NCI-H82 treated with DMSO at 0.1 percent for 48 hours (cell line): Measurements from ENCODE around the gene RBX1.
"Not testable (repeated sequence)": the region's sequence is repeated elsewhere in the genome, so short reads cannot be mapped to it uniquely, and the experiment has no call there.

ENCODE experiments used
- DNase-seq: peaks from one replicate; lab custom pipeline; 2025; ENCODE audit not compliant: unreplicated experiment; lab: John Stamatoyannopoulos, UW

RBX1 gene

DNA sequence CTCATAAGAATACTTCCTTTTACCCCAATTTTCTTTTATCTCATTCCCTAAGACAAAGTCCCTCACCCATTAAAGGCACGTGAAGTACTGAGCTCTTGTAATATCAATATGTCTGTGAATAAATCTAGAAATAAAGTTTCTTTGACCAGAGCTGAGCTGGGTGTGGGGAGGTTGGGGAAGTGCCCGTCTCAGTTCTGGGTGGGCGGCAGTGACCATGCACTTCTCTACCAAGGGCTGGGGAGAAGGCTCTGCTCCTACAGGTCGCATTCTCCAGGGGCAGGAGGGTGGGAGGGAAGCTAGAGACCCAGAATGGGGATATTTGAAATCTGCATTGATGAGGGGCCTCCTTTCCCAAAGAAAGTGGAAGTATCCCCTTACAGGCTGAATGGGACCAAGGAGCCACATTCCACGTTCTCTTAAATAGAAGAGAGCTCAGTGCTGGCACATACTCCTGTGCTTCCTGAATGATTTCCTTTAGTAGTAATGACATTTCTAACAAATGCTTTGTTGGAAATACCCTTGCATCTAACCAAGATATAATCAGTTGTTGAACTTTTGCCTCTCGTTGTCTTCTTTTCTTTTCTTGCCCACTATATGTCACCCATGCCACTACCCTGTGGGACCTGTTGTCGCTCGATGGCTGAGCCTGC is 16.1 kb downstream of the RBX1 start:
- no peak for DNase-seq

DNA sequence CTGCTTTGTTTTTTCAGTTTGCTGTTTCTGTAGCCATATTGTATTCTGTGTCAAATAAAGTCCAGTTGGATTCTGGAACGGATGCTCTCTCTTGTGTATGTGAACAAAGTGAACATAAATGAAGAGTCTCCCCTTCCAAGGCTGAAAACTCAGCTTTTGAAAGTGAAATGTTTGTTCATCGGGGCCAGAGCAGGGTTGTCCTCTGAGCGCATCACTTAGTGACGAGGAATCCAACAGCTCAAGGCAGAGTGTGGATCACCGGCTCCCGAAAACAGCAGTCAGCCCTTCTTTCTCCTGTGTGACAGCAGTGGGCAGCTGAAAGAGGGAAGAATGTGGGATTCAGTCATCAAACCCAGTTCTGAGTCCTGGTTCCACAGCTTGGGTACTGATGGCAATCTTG is 21.4 kb downstream of the RBX1 start:
- no peak for DNase-seq

DNA sequence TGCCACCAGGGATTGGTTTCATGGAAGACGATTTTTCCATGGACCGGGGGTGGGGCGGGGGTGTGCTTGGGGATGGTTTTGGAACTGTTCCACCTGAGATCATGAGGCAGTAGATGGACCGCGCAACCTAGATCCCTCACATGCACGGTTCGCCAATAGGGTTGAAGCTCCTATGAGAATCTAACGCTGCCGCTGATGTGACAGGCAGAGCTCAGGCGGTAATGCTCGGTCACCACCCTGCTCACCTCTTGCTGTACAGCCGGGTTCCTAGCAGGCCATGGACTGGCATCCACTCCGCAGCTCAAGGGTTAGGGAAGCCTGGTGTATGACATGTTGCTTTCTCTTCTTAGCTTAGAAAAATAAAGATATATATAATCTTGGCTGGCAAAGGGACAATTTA is 22.0 kb downstream of the RBX1 start:
- no peak for DNase-seq

DNA sequence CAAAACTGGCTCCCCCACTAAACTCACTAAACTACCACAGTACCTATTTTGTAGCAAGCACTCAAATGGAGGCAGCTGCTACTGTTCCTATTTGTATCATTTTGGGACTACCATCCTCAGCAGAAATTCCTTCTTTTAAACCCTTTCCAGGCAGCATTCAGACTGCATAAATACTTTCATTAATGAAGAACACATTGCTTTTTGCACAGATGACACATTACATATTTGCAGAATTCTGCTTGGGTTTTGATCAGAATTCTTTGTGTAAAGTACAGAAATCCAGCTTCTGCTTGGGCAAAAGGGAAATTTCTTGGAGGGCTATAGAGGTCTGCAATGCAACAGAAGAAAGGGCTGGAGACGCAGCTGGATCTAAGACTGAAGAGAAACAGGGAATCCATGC is 24.2 kb downstream of the RBX1 start:
- DNase-seq: no peak

DNA sequence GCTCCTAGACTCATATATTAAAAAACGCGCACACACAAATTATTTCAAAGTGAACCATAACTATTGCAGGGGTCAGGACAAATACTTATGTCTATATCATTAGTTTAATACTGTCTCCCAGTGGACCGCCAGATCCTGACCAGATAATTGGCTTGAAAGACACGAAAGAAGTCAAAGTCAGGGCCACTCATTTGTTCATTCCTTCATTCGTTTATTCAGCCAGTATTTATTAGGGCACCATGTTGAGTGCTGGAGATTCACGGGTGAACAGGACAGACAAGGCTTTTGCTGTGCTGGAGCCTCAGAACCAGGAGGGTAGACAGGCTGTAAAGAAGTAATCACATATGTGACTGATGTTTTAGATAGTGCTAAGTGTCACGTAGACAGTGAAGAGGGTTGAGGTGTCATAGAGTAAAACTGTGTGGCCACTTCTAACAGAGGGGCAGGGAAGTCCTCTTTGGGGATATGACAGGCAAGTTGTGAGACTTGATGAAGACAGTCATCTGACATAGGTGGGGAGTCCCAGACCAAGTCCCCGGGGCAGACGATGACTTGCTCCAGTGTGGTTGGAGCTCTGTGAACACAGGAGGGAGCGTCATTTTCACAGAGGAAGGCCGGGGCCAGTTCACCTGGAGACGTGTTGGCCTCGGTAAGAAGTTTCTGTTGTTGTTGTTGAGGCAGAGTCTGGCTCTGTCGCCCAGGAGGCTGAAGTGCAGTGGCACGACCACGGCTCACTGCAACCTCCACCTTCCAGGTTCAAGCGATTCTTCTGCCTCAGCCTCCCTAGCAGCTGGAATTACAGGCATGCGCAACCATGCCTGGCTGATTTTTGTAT is 25.9 kb downstream of the RBX1 start:
- no peak for DNase-seq

DNA sequence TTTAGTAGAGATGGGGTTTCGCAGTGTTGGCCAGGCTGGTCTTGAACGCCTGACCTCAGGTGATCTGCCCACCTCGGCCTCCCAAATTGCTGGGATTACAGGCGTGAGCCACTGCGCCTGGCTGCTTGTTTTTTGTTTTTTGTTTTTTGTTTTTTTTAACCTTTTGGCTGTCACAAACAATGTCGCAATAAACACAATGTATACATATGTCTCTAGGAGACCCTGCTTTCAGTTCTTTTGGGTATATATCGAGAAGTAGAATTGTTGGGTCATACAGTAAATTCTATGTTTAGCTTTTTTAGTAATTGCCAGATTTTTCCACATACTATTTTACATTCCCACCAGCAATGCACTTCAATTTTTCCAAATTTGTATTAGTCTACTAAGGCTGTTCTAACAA is 28.0 kb downstream of the RBX1 start:
- no peak for DNase-seq

DNA sequence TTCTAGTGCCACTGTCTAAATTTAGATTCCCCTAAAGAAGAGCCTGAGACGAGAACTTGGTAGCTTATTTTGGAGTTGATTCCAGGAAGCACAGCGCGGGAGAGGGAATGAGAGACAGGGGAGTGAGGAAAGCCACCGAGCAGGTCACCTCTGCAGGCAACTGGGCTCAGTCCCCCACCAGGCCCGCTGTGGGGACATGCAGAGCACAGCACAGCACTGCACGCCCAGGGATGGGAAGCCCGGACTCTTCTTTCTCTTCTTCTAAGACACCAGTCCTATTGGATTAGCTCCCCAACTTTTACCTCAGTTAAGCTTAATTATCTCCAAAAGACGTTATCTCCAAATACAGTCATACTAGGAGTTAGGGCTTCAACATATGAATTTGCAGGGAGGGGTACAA is 28.7 kb downstream of the RBX1 start:
- no peak for DNase-seq

DNA sequence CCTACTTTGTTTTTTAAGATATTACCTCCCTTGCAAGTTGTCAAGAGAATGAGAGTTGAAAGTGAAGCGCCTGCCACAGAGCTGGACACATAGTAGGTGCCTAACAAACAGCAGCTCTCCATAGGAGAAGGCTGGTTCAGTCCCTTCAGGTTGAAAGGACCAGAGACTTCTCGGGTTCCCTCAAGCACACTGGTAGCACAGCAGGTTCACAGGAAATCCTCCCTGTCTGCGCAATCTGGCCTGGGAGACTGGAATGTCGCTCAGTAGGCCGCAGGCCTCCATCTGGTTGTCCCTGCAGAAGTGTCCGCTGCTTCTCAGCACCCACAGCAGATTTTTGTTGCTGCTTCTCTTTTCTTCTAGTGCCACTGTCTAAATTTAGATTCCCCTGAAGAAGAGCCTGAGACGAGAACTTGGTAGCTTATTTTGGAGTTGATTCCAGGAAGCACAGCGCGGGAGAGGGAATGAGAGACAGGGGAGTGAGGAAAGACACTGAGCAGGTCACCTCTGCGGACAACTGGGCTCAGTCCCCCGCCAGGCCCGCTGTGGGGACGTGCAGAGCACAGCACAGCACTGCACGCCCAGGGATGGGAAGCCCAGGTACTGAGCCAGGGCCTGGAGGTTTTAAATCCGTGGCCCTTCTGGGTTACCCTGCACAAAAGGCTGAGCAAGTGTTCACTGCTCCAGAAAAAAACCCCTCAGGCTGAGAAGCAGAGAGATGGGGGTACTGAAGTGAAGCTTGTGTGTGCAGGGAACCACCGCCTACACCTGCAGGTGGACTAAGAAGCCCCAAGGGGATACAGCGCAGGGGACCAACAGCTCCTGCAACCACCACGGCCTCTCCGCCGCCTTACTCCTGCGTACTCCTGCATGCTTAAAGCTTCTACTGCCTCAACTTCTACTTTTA is 31.6 kb downstream of the RBX1 start:
- no peak for DNase-seq

DNA sequence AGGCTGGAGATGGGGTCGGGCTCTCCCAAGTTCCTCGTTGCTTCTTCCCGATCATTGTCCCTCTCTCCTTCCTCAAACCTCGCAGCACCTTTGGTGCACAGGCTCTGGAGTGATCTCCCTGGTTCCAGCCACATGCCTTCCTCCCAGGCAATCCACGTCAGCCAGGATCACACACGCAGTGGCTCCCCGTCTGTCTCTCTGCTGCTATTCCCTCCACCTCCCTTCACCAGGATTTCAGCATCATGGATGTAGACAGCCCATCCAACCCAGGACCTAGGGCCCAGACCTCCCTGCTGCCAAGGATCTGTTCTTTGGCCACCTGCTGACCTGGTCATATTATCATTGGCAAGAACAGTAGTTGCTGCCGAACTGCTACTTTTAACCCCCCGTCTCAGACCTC is 40.1 kb downstream of the RBX1 start:
- no peak for DNase-seq

DNA sequence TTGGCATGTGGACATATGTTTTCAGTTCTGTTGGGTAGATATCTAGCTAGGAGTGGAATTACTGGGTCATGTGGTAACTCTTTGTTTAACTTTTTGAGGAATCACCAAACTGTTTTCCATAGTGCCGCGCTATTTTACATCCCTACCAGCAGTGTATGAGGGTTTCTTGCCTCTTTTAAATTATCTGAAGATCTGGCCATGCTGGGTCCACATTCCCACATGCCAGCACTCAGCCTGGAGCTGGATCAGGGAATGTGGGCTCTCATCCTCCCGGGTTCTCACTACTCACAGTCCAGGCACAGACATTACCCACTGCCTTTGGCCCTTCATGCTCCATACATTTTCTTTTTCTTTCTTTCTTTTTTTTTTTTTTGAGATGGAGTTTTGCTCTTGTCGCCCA is 44.6 kb downstream of the RBX1 start:
- no peak for DNase-seq

DNA sequence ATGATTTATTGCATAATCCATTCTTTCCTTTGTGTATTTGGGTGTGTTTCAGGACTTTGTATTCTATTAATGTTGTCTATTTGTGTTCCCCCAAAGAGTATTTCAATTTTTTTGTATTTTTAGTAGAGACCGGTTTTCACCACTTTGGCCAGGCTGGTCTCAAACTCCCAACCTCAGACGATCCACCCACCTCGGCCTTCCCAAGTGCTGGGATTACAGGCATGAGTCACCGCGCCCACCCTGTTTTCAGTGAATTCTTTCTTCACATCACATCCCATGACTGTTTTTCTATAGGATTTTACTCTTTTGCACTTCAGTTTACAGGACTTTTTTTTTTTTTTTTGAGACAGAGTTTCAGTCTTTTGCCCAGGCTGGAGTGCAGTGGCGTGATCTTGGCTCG is 46.3 kb downstream of the RBX1 start:
- DNase-seq: no peak

DNA sequence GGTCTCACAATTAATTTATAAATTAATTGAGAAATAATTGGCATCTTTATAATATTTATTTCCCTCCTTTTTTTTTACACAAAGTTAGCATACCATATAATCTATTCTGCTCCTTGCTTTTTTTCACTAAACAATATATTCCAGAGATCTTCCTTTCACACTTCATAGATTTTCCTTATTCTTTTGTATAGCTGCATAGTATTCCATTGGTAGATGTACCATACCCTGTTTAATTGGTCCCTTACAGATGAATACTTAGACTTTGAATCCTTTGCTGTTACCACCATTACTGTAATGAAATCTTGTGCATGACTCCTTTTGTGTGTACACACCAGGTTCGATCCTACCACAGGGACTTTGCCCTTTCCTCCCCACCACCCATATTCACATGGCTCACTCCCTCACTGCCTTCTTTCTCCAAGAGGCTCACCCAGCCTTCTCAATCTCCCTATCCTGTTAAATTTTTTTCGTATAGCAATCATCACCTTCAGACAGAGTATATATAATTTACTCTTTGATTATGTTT is 48.9 kb downstream of the RBX1 start:
- DNase-seq: no peak

DNA sequence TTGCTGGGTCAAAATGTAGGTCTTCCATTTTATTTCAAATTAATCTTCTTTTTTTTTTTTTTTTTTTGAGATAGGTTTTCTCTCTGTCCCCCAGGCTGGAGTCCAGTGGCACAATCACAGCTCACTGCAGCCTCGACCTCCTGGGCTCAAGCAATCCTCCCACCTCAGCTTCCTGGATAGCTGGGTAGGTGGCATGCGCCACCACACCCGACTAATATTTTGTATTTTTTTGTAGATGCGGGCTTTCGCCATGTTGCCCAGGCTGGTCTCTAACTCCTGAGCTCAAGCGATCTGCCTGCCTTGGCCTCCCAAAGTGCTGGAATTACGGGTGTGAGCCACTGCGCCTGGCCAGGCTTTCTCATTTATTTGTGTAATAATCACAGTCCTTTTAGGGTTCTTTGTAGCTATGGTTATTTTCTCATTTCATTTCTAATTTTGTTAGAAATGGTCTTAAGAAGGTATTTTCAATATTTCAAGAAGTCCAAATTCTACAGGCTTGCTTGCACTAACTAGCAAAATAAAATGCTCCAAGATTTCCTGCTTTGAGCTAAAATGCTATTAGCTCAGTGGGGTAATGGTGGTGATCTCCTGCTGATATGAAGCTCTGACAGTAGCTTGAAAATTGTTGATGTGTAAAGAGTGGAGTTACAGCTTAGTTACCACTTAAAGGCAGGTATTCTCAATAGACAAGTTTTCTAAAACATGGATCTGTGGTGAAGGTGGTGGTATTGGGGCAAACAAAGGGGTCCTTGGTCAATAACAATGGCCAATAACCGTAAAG is 50.0 kb downstream of the RBX1 start:
- DNase-seq: no peak

DNA sequence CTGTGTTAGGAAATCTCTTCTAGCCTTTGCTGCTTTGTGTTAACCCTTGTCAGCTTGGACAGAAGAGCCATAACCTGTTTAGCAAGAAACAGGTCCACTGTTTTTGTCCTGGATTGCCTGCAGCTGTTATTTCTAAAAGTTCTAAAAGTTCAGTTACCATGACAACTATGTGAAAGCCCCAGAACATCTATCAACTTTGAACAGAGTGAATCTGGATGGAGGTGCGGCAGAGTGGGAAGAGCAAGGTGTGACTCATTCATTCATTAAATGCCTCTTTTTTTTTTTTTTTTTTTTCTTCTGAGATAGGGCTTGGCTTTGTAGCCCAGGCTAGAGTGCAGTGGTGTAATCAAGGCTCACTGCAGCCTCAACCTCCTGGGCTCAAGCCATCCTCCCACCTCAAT is 50.5 kb downstream of the RBX1 start:
- DNase-seq: no peak

DNA sequence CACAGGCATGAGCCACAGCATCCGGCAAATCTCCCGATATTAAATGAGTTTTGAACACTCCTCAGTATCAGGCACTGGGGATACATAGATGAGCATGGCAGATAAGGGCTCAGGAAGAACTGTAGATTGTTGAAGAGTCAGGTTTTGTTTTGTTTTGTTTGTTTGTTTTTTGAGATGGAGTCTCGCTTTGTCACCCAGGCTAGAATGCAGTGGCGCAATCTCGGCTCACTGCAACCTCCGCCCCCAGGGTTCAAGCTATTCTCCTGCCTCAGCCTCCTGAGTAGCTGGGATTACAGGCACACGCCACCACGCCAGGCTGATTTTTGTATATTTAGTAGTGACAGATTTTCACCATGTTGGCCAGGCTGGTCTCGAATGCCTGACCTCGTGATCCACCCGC is 51.2 kb downstream of the RBX1 start:
- DNase-seq: not testable (repeated sequence)

DNA sequence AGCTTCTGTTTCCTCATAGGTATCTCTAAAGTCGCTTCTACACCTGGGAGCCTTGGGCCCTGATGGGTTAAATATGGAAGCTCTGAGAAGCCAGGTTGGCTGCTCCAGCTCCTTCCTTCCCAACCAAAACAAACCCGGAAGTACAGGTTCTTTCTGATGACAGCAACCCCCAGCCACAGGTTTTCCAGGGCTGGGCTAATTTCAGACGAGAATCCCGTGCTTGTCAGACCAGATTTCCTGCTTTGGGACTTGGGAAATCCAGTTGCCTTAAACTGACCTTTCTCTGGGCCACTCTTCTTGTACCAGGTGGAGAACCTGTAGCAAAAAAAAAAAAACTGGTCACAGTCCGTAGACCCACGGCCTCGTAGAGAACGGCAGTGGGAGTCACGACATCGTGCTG is 51.9 kb downstream of the RBX1 start:
- DNase-seq: no peak

DNA sequence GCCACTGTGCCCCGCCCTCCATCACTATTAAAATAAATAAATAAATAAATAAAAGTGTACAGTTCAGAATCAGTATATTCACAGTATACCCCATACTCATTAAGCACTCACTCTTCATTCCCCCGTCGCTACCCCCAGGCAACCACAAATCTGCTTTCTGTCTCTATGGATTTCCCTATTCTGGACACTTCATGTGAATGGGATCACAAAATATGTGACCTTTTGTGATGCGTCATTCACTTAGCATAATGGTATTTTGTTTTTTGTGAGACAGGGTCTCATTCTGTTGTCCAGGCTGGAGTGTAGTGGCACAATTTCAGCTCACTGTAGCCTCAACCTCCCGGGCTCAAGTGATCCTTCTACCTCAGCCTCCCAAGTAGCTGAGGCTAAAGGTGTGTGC is 52.8 kb downstream of the RBX1 start:
- DNase-seq: no peak

DNA sequence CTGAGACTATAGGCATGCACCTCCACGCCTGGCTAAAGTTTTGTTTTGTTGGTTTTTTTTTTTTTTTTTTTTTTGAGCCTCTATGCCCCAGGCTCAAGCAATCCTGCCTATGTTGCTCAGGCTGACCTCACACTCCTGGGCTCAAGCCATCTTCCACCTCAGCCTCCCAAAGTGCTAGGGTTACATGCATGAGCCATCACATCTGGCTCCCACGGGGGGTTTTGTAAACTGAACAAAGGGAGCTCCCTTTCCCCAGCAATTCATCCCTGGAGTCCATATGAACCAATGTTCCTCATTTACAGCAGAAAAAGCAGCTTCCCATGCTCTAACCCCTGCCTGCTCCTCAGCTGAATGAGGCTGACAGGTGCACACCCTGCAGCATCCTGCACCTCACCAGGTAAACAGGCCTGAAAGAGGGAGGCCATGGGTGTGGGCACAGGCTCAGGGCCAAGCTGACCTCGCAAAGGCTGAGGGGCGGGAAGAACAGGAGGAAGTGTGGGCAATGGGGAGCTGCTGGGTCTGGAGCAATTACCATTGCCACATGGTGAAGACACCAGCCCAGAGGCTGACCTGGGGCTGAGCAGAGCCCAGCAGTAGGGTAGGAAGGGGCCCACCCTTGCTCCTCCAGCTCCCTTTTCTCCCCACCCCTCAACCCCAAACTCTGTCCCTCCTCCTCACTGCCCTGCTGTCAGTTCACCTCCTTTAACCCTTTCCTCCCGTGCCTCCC is 58.2 kb downstream of the RBX1 start:
- DNase-seq: no peak

DNA sequence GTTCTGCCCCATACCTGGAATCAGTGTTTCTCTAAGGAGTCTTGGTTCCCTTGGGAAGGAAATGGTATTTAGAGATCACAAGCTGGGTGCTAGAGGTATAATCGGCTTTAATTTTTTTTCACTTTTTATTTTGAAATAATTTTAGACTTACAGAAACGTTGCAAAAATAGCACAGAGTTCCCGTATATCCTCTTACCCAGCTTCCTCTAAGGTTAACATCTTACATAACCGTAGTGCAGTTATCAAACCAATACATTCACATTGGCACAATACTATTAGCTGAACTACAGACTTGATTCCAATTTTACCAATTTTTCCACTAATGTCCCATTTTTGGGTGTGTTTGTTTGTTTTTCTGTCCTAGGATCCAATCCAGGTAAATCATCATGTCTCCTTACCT is 63.8 kb downstream of the RBX1 start:
- no peak for DNase-seq

DNA sequence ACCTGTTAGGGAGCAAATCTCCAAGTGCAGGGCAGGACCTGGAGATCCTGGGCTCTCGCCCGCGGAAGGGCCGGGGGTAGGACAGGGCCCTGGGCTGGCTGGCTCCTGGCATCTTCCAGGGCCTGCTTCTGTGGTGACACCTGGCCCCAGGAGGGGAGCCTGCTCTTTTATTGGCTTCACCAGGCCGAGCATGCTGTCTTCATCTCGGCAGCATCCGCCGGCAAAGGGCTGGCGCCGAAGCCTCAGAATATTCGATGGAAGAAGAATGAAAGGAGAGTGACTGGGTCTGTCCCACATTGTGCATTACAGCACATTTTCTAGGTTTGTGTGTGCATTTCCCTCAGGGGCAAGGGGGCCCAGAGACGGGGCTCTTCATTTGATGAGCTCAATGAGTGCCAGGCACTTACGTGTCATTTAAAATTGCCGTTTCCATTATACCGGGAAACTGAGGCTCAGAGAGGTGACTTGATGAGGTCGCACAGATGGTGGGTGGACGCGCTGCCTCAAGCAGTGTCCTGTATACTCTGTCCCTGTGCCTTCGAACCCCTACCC is 70.0 kb downstream of the RBX1 start:
- DNase-seq: no peak
